GM18519 (cell line): Measurements from ENCODE around the gene TEX261.

ENCODE experiments used
- ATAC-seq: cut with Tn5 transposase; IDR thresholded peaks from one replicate; pipeline ENCODE4 v1.9.1; 2021; ENCODE audit warnings: mild to moderate bottlenecking, moderate library complexity; ENCODE audit not compliant: unreplicated experiment, low FRiP score

Gene TEX261

GRCh38 chr2:70959851-70960832 is 34.5 kb downstream of the TEX261 start:
- no peak for ATAC-seq

GRCh38 chr2:70959271-70959761 is 35.4 kb downstream of the TEX261 start:
- ATAC-seq, result no peak

- ATAC-seq, result no peak
Measured at GRCh38 chr2:70958759-70959158, 35.9 kb downstream of the TEX261 start.

DNA sequence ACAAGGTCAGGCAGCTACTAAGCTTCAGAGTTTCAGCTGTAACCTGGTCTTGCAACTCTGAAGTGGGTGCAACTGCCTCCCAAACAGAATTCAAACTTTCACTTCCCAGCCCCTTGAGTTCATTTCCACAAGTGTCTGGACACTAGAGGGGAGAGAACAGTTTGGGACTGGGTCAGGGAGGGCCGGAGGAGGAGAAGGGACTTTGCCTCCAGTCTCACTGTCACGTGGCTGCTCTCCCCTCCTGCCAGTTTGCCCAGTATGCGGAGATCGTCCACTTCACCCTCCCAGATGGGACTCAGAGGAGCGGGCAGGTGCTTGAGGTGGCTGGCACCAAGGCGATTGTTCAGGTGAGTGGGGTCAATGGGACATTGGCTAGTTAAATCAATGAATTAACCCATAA is 36.9 kb downstream of the TEX261 start:
- no peak for ATAC-seq

DNA sequence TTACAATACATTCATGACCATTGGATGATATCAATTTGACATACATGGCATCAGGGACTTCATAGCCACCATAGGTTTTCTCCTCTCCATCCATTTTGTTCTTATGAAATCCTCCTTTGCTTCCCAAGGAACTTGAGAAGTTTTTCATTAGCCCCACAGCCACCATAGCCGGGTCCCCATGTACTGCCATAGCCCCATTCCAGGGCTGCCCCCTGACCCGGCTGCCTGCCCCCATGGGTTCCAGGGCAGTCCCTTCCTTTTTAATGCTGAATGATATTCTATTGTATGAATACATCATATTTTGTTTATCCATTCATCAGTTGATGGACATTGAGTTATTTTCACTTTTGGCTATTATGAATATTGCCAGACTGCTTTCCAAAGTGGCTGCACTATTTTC is 38.5 kb downstream of the TEX261 start:
- ATAC-seq, result no peak

- no peak for ATAC-seq
Measured at GRCh38 chr2:70954886-70955285, 39.8 kb downstream of the TEX261 start.

DNA sequence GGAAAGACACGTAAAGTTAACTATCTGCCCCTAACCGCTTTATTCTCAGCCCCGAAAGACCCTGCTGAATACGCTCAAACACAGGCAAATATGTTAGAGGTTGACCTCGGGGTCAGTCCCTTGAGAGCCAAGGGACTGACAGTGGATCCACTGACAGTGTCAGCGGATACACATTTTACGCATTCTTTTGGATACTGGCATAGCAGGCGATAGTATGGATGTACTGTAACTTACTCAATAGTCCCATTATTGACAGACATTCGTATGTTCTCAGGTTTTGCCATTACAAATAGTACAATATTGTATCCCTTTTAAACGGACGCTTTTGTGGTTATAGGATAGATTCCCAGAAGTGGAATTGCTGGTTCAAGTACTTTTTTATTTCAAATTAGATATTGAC is 45.6 kb downstream of the TEX261 start:
- ATAC-seq, result no peak

- no peak for ATAC-seq
Measured at GRCh38 chr2:70948337-70949003, 46.2 kb downstream of the TEX261 start.

- no peak for ATAC-seq
Measured at GRCh38 chr2:70947556-70948184, 47.0 kb downstream of the TEX261 start.

DNA sequence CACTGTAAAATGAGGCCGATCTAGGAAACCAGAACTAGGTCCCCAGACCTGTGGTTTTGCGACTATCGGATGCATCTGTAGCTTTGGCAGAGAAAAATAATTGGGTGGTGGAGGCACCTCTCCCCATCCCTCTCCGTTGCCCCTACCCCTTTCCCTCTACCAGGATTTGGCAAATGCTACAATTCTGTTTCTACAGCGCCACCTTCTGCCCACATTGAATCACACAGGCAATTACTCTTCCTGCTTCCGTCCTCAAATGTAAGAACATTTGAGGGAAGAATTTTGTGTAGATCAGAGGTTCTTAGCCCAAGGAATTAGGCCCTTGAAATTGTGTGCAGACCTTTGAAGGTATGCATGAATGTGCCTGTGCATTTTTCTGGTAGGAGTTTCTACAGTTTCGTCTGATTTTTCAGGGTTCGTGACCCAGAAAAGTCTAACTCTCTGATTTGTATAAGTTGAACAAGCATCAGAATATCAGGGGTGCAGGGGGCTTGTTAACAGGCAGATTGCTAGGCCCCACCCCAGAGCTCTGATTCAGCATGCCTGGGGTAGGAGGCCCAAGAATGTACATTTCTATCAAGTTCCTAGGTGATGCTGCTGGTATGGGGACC is 47.7 kb downstream of the TEX261 start:
- no peak for ATAC-seq

GRCh38 chr2:70944111-70944690 is 50.5 kb downstream of the TEX261 start:
- no peak for ATAC-seq

DNA sequence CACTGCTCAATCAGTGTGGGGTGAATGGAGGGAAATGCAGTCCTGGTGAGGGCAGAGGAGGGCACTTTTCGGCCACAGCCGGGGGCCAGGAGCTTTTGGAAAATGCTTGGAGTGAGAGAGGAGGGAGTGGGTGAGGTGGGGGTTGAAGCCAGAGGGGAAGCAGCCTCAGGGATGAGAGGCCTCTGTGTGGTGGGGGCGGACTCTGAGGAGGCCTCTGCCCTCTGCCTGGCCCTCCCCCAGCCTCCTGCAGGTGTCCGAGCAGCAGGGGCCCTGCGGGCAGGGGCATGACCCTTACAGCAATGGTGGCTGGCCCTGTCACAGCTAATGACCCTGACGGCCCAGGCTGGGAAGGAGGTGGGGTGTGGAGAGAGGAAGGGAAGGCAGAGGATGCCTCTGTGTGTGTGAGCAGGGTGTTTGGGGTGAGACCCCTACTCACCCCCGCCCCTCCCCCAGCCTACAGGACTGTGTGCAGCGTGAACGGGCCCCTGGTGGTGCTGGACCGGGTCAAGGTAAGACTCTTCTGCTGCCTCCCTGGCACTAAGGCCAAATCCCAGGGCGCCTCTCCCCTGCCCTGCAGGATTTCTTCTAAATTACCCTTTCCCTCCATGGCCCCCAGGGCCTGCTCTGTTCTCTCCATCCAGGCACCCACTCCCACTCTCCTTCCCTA is 51.3 kb downstream of the TEX261 start:
- ATAC-seq, result no peak

DNA sequence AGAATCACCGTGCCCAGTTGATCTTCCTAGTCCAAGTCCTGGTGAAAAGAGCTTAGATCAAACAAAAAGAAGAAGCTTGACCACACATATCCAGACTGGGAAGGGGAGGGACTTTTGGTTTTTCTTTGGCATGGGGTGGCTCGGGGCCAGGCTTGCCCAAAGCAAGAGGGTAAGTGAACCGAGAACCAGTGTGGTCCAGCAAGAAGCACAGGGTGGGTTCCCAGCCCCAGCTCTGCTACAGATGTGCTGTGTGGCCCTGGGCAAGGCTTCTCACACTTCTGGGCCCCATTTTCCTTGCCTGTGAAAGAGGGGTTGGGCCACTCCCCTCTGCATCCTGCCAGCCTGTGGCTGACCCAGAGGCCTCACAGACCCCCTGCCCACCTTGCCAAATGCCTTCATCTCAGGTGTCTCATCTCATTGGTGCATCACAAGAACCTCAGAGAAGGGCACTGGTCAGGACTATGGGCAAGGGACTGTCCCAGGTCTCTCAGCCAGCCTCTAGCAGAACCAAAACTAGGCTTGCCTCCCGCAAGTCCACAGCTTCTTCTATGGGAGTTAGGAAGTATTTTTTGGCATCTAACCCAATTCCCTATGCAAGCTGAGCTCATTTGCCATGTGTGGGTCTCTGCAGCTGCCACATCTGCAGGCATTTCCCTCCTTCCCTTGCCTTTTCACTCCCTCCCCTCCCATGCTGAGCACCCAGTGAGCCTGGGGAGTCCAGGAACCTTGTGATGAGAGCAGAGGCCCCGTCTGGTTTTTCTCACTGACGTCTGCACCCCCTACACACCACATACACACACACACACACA is 52.1 kb downstream of the TEX261 start:
- no peak for ATAC-seq

GRCh38 chr2:70941701-70942100 is 53.0 kb downstream of the TEX261 start:
- no peak for ATAC-seq

DNA sequence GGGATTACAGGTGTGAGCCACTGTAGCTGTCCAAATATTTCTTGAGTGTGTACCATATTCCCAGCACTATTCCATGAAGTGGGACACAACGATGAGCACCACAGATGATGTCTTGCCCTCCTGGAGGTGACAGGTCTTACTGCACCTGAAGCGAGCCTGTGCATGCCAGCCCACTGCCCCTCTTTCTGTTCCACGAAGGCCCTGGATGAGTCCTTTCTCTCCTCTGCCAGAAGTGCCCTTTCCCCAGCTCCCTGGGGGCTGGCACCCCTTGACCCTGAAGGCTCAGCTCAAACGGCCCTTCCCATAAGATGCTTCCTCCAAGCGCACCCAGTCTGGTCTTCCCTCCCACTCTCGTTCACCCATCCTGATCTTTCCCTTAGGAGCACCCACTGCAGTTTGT is 53.5 kb downstream of the TEX261 start:
- ATAC-seq, result no peak

DNA sequence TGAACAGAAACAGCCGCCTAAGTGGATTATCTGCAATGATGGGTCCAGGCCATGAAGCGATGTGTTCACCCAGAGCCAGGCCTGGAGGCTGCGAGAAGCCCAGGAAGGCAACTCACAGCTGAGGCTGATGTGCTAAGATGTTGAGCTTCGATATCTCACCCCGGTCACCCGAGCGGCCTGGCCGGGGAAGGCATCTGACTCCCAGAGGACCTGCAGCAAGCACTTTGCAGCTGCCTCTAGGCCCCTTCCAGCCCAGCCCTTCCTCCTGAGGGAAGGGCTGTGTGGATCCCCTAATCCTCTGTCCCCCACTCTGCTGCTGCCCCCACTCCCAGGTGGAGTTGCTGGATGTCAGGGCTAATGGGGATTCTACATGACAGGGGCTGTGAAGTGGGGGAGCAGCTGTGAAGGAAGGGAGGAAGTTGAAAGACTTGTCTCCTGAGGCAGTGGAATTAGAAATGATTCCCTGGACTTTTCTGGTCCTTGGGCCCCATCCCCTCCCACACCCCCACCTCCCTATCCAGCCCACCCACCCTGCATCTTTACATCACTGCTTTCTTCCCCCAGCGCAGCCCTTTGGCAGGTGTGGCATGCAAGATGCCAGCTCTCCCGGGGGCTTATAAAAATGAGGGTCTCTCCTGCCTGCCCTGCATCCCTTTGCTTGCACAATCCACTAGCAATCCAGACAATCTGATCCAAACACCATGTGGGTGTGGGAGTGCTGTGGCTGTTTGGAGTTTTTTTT is 54.7 kb downstream of the TEX261 start:
- ATAC-seq, result no peak

DNA sequence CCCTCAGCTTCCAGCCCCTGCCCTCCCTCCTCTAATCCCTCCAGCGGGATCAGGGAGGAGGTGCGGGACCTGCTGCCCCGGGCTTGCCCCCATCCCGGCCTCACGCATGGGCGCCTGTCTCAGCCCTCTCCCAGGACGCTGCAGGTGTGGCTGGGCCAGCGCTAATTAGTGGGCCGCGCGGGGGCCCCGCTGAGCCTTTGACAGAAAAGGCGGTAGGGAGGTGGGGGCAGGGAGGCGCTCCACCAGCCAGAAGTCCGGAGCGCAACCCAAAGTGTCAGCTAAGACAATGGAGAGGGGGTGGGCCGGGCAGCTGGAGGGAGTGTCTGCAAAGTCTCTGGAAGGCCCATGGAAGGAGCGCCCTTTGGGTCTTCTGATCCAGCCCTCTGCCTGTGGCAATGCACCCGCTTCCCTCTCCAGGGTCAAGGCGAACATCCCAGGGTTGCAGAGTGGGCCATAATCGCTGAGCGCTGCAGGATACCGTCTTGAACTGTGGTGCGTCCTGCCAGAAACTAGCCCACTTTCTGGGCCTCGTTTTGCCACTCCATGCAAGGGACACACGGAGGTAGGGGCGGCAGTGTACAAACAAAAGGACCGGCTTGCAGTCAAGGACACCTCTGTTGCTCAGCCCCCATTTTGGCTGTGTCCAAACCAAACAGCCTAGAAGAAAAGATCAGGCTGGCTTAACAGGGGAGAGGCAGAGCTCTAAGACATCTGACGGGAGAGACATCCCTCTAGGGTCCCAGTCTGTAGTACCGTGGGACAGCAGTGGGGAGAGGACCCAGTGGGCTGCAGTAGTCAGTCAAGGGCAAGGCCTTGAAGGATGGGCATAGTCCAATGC is 55.5 kb downstream of the TEX261 start:
- no peak for ATAC-seq

GRCh38 chr2:70938586-70938950 is 56.1 kb downstream of the TEX261 start:
- no peak for ATAC-seq
